ENCODE results near the gene HTRA3. TPM values are rescaled to one million over a fixed set of nuclear protein-coding genes. Genes with fewer than 3 reads are reported as not detected.

HTRA3 gene
- total RNA-seq, 4 donors from 2014 or later, result 3.3 to 22.5 (median 10.3) TPM

DNA sequence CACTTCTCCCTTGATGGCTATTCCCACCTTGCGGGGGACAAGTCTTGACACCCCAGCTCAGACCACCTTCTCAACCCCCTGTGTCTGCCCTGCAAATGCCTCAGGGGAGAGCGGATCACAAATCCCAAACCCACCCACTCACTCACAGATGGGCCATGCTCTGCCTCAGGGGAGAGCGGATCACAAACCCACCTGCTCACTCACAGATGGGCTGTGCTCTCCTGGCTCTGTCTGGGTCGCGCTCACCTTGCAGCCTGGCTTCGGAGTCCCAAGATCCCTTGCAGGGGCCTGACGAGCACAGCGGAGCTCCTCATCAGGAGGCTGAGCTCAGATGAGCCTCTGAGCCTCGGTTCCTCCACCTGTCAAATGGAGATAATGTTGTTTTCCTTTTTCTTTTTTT lies 38.6 kb downstream of the HTRA3 start:
- DNase-seq (ENCODE audit: low spot score in 2 of 2), result peak; percentile 50 to 56
- H3K27ac ChIP-seq, result no peak overlapping the region

GRCh38 chr4:8308856-8309771 lies 39.6 kb downstream of the HTRA3 start:
- Histone ChIP-seq H3K9me3 (no peaks in the 10 kb centered on the region), H3K4me1 (peaks cover 18% of the 10 kb centered on the region), H3K27ac (no peak overlapping the region), H3K36me3 (no peaks in the 10 kb centered on the region), H3K27me3 (peaks cover 13% of the 10 kb centered on the region), H3K4me3 (no peak overlapping the region)
- TF ChIP-seq, protein P1, sequence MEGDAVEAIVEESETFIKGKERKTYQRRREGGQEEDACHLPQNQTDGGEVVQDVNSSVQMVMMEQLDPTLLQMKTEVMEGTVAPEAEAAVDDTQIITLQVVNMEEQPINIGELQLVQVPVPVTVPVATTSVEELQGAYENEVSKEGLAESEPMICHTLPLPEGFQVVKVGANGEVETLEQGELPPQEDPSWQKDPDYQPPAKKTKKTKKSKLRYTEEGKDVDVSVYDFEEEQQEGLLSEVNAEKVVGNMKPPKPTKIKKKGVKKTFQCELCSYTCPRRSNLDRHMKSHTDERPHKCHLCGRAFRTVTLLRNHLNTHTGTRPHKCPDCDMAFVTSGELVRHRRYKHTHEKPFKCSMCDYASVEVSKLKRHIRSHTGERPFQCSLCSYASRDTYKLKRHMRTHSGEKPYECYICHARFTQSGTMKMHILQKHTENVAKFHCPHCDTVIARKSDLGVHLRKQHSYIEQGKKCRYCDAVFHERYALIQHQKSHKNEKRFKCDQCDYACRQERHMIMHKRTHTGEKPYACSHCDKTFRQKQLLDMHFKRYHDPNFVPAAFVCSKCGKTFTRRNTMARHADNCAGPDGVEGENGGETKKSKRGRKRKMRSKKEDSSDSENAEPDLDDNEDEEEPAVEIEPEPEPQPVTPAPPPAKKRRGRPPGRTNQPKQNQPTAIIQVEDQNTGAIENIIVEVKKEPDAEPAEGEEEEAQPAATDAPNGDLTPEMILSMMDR (IDR thresholded peaks at IDR 0.05), result peak; percentile 2 to 13
- peak in 2 of 3 donors; percentile 35 to 49 for TF ChIP-seq POLR2AphosphoS5 (IDR thresholded peaks at IDR 0.05)
- TF ChIP-seq POLR2A (IDR thresholded peaks at IDR 0.05), result no peak
- DNase-seq (ENCODE audit: low spot score in 2 of 2), result peak; percentile 78 to 90
- 85% methylated on average over 5 of the region's 24 CpGs for WGBS

More for the DNA sequence above, 38.6 kb downstream of the HTRA3 start:
- 99% methylated on average over 8 of the region's 9 CpGs for WGBS
- no peak for TF ChIP-seq EP300 (IDR thresholded peaks at IDR 0.05)
- TF ChIP-seq, protein P1 (IDR thresholded peaks at IDR 0.05), result no peak
- no peak for TF ChIP-seq POLR2AphosphoS5 (IDR thresholded peaks at IDR 0.05)
- no peak for TF ChIP-seq POLR2A (IDR thresholded peaks at IDR 0.05)
- Histone ChIP-seq H3K27me3 (peaks cover 13% of the 10 kb centered on the region), H3K4me3 (no peak overlapping the region), H3K4me1 (peaks cover 18% of the 10 kb centered on the region), H3K9me3 (no peaks in the 10 kb centered on the region), H3K36me3 (no peaks in the 10 kb centered on the region)

- H3K4me1 ChIP-seq, result peaks cover 18% of the 10 kb centered on the region
- H3K27me3 ChIP-seq, result peaks cover 13% of the 10 kb centered on the region
- no peaks in the 10 kb centered on the region for H3K36me3 ChIP-seq
- peak in 1 of 2 donors; percentile 32 for DNase-seq (ENCODE audit: low spot score in 2 of 2)
- TF ChIP-seq POLR2AphosphoS5 (IDR thresholded peaks at IDR 0.05) (no peak), EP300 (IDR thresholded peaks at IDR 0.05) (no peak), POLR2A (IDR thresholded peaks at IDR 0.05) (no peak)
- TF ChIP-seq, protein P1 (IDR thresholded peaks at IDR 0.05), result no peak
- H3K4me3 ChIP-seq, result no peak overlapping the region
- H3K9me3 ChIP-seq, result no peaks in the 10 kb centered on the region
- H3K27ac ChIP-seq, result no peak overlapping the region
- WGBS, result 73% methylated on average over 10 of the region's 10 CpGs
Observed at GRCh38 chr4:8310306-8310705, 40.8 kb downstream of the HTRA3 start.

DNA sequence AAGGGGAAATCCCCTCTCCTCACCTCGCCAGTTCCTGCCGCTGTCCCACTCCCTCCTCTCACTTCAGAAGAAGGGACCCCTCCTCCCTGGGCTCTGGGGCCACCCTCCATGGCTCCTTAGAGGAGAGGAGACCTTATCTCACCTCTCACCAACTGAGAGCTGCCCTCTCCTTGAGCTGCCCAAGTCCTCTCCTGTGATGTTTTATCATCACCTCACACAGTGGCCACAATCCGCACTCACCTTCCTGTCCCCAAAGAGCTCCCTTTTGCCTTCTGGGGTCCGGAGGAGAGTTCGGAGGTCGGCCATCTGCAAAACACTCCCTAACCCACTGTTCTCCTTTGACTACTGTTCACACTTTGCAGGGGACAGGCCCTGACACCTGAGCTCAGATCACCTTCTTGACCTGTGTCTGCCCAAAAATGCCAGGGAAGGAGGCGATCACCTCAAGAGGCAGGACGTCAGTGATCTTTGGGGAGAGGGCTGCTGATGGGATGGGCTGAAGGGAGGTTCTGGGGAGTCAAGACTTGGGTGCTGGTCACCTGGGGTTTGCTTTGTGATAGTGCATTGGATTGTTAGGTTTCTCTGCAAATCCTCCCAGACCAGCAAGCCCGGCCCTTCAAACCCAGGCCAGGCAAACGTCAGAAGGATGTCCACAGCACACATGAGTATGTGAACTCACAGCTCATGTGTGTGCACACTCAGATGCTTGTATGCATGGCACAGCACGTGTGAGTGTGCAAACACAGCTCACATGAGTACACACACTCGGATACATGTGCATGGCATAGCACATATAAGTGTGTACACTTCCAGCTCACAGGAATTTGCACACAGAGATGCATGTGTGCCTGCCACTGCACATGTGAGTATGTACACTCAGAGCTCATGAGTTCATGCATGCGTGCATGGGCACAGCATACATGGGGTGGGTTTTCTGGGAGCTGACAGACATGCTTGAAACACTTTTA lies 41.8 kb downstream of the HTRA3 start:
- Histone ChIP-seq H3K27me3 (peaks cover 11% of the 10 kb centered on the region), H3K9me3 (no peaks in the 10 kb centered on the region), H3K27ac (no peak overlapping the region), H3K4me3 (no peak overlapping the region), H3K36me3 (no peaks in the 10 kb centered on the region), H3K4me1 (peaks cover 25% of the 10 kb centered on the region)
- TF ChIP-seq, protein P1 (IDR thresholded peaks at IDR 0.05), result no peak
- TF ChIP-seq POLR2A (IDR thresholded peaks at IDR 0.05) (no peak), EP300 (IDR thresholded peaks at IDR 0.05) (no peak), POLR2AphosphoS5 (IDR thresholded peaks at IDR 0.05) (no peak)
- WGBS, result 83% methylated on average over 13 of the region's 13 CpGs
- peak; percentile 43 to 58 for DNase-seq (ENCODE audit: low spot score in 2 of 2)

Measured in suprapubic skin (tissue), 4 donors.